ENCODE measurements around the gene ELMOD3. TPM values are rescaled to one million over a fixed set of nuclear protein-coding genes. Genes with fewer than 3 reads are reported as not detected.

The ELMOD3 gene
- polyA plus RNA-seq, 3 donors, result 6.1 to 53.3 (median 7.2) TPM

GRCh38 chr2:85397925-85398331 lies 43.4 kb downstream of the ELMOD3 start:
- Histone ChIP-seq H3K79me2 (ENCODE audit: insufficient read depth, low read length) (peaks cover 40% of the 10 kb centered on the region), H3K9me3 (replicated peaks in 1 of 2; ENCODE audit: control insufficient read depth in 1 of 2, insufficient read depth in 1 of 2, low read length in 2 of 2) (no peaks in the 10 kb centered on the region), H3K4me2 (replicated peaks; ENCODE audit: extremely low read depth, low read length, poor library complexity, severe bottlenecking) (no peak overlapping the region), H4K20me1 (ENCODE audit: insufficient read depth, low read length) (peaks cover 48% of the 10 kb centered on the region), H3K27ac (ENCODE audit: low read depth in 1 of 2, low read length in 2 of 2) (peak overlapping the region in 1 of 2 donors; percentile 32), H3K36me3 (replicated peaks in 1 of 2; ENCODE audit: control insufficient read depth in 1 of 2, insufficient read depth in 2 of 2, low read length in 2 of 2) (peaks cover 83 to 93% of the 10 kb centered on the region in 2 donors), H3K9ac (ENCODE audit: insufficient read depth, low read length, poor library complexity, severe bottlenecking) (no peak overlapping the region), H3K4me1 (ENCODE audit: control insufficient read depth in 1 of 2, insufficient read depth in 2 of 2, low read length in 2 of 2) (peaks cover 10 to 13% of the 10 kb centered on the region in 2 donors), H3K27me3 (ENCODE audit: control insufficient read depth in 2 of 2, insufficient read depth in 2 of 2, low read length in 2 of 2) (no peaks in the 10 kb centered on the region), H2AFZ (ENCODE audit: insufficient read depth, low read depth, low read length, poor library complexity, severe bottlenecking) (no peak overlapping the region), H3K4me3 (replicated peaks in 1 of 3; ENCODE audit: low read depth in 2 of 3, low read length in 3 of 3) (no peak overlapping the region)
- no peak for DNase-seq
- H3K27me3 Mint-ChIP-seq (ENCODE audit: low read depth in 3 of 3), result no peaks in the 10 kb centered on the region
- H3K27ac Mint-ChIP-seq, result peak overlapping the region in 4 of 7 donors; percentile 7 to 62 (median 48)
- no peaks in the 10 kb centered on the region for H3K9me3 Mint-ChIP-seq
- peaks cover 15% of the 10 kb centered on the region for H3K4me1 Mint-ChIP-seq
- peaks cover 78 to 93% of the 10 kb centered on the region in 2 donors for H3K36me3 Mint-ChIP-seq
- 100% methylated on average over 3 of the region's 4 CpGs for WGBS (ENCODE audit: insufficient coverage)
- no peak overlapping the region for H3K4me3 Mint-ChIP-seq
- TF ChIP-seq CTCF (IDR thresholded peaks at IDR 0.05), result no peak
- intact Hi-C loops (cut with micrococcal nuclease), result no loop called here

- Histone ChIP-seq H3K4me3 (replicated peaks in 1 of 3; ENCODE audit: low read depth in 2 of 3, low read length in 3 of 3) (no peak overlapping the region), H3K27ac (ENCODE audit: low read depth in 1 of 2, low read length in 2 of 2) (peak overlapping the region in 1 of 2 donors; percentile 32), H4K20me1 (ENCODE audit: insufficient read depth, low read length) (peaks cover 43% of the 10 kb centered on the region), H3K27me3 (ENCODE audit: control insufficient read depth in 2 of 2, insufficient read depth in 2 of 2, low read length in 2 of 2) (no peaks in the 10 kb centered on the region), H3K9ac (ENCODE audit: insufficient read depth, low read length, poor library complexity, severe bottlenecking) (no peak overlapping the region), H3K4me1 (ENCODE audit: control insufficient read depth in 1 of 2, insufficient read depth in 2 of 2, low read length in 2 of 2) (peaks cover 11 to 20% of the 10 kb centered on the region in 2 donors), H3K9me3 (replicated peaks in 1 of 2; ENCODE audit: control insufficient read depth in 1 of 2, insufficient read depth in 1 of 2, low read length in 2 of 2) (peaks cover 0 to 2% of the 10 kb centered on the region in 2 donors), H2AFZ (ENCODE audit: insufficient read depth, low read depth, low read length, poor library complexity, severe bottlenecking) (no peak overlapping the region), H3K79me2 (ENCODE audit: insufficient read depth, low read length) (peaks cover 46% of the 10 kb centered on the region), H3K4me2 (replicated peaks; ENCODE audit: extremely low read depth, low read length, poor library complexity, severe bottlenecking) (no peak overlapping the region), H3K36me3 (replicated peaks in 1 of 2; ENCODE audit: control insufficient read depth in 1 of 2, insufficient read depth in 2 of 2, low read length in 2 of 2) (peaks cover 79 to 87% of the 10 kb centered on the region in 2 donors)
- Mint-ChIP-seq H3K27ac (peak overlapping the region in 4 of 7 donors; percentile 31 to 79 (median 60)), H3K27me3 (ENCODE audit: low read depth in 3 of 3) (no peaks in the 10 kb centered on the region), H3K9me3 (peaks cover 0 to 2% (median 0%) of the 10 kb centered on the region in 7 donors), H3K36me3 (peaks cover 81 to 93% of the 10 kb centered on the region in 2 donors), H3K4me1 (peaks cover 15% of the 10 kb centered on the region), H3K4me3 (no peak overlapping the region)
- 99% methylated on average over 6 of the region's 8 CpGs for WGBS (ENCODE audit: insufficient coverage)
- TF ChIP-seq CTCF (IDR thresholded peaks at IDR 0.05), result no peak
- intact Hi-C loops (cut with micrococcal nuclease), result no loop called here
- no peak for DNase-seq
Measured at GRCh38 chr2:85398426-85399182, 44.0 kb downstream of the ELMOD3 start.
